T-helper 1 cell treated with Interleukin-12 subunit alpha and Interleukin-12 subunit beta and Interleukin-4 antibody, amounts not matched to agents 30 ng/mL and 1 ng/mL, for 36 hours (primary cell): ENCODE data around the gene ZC3H7A. TPM values are rescaled to one million over a fixed set of nuclear protein-coding genes. Genes with fewer than 3 reads are reported as not detected.

ENCODE experiments used
- intact Hi-C: fragments of 100-400 bp; cut with micrococcal nuclease; formaldehyde crosslinking; loops from one replicate; pipeline ENCODE4 v1.15.1; 2024
- total RNA-seq: library from RNA; stranded (reverse); gene quantifications from 2 replicates; pipeline ENCODE4 v1.2.3, GENCODE V29; 2022

The ZC3H7A gene
- total RNA-seq, 1 donor from 2014 or later: 89.8 TPM

DNA sequence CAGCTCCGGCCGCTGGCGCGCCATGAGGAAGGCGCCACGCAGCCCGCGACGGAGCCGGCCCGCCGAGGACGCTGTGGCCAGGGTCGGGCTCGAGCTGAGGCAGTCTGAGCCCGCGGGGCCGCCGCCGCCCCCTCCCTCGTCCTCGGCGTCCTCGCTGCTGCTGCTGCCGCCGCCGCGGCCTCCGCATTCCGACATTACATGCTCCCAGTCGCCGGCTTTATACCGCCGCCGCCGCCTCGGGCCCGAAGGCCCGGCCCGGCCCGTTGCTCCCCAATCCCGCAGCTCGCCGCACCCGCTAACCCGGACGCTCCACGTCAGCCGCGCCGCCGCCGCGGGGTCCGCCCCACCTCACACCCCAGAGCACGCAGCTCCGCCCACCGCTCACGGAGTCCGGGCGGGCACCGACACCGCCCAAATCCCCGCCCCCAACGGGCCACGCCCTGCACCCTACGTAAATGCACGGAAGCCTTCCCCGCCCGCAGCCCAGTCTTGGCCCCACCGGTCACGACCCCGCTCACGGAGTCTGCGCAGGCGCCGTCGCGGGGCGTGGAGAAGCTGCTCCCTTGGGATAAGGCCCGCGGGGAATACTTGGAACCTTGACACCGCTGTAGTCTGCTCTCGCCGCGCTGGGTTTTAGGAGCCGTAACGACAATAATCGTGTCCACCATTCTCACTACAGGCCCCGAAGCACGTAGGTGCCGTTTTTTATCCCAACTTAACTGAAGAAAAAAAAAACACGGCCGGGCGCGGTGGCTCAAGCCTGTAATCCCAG is 54.3 kb downstream of the ZC3H7A start, which contains the start of gene TXNDC11:
Gene TXNDC11, minus strand, starts transcription at position 322 of the 772 bp plus-strand sequence. Its CDS starts 127 bp downstream, at position 195.
- intact Hi-C loops: loop anchor here (1.0 to 10.0 kb wide), 12 partner anchors 41 to 998 kb away; partner anchors contain the start of genes CLEC16A, DEXI, LITAF and RSL1D1

DNA sequence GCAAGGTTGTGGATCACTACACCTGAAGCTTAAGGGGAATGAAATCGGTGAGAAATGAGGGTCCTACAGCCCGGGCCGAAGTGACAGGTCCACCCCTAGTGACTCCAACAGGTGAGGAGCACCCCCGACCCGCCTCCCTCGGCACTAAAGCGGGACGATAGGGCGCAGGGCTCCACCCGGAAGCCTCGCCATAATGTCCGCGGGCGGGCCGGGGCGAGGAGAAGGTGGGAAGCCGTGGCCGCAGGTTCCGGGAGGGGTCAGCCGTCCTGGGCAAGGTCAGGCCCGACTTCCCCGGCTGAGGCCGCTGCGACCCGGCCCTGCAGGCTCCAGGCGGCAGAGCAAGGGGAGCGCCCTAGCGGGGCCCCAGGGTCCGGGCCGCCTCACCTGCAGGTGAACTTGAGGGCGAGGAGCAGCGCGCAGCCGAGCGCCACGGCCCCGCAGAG is 54.9 kb downstream of the ZC3H7A start:
- intact Hi-C loops: loop anchor here (1.0 to 10.0 kb wide), 10 partner anchors 41 to 998 kb away; partner anchors contain the start of genes CLEC16A, DEXI, RSL1D1 and ZC3H7A

DNA sequence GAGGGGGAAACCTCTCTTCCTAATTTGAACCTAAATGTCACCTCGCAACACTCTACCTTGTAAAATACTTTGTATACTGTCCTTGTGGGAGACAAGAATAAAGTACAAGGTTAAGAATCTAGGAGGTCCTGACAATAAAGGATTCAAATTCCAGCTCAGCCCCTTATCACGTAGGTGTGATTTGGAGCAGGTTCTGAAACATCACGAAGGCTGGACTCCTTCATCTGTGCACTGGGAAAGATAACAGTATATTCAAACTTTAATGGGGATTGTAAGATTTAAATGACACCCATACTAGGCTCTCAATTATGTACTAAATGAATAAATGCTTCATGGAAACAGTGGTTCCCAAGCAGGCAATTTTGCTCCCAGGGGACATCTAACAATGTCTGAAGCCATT is 56.5 kb downstream of the ZC3H7A start:
- intact Hi-C loops: loop anchor here (10.0 kb wide), 2 partner anchors 794 to 796 kb away; partner anchors contain the start of genes CLEC16A and DEXI

DNA sequence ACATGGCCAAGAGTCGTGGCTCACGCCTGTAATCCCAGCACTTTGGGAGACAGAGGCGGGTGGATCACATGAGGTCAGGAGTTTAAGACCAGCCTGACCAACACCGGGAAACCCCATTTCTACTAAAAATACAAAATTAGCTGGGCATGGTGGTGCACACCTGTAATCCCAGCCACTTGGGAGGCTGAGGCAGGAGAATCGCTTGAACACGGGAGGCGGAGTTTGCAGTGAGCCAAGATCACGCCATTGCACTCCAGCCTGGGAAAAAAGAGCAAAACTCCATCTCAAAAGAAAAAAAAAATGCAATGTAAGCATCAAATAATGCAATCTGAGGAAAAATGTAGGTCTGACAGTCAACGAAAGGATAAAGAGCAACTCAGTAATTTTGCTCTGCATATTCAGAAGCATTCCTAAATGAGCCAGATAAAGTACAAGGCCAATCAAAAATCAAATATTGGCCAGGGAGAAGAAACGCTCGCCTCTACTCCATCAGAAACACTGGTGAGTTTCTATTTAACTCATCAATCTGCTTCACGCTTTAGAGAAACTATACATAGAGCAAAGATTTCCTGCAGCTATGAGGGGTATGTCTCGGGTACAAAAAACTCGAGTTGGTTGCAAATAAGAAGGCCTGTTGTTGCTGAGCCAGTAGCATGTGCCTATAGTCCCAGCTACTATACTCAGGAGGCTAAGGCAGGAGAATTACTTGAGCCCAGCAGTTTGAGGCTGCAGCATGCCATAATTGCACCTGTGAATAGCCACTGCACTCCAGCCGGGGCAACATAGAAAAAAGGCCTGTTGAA is 58.1 kb downstream of the ZC3H7A start:
- intact Hi-C loops: no loop called here

DNA sequence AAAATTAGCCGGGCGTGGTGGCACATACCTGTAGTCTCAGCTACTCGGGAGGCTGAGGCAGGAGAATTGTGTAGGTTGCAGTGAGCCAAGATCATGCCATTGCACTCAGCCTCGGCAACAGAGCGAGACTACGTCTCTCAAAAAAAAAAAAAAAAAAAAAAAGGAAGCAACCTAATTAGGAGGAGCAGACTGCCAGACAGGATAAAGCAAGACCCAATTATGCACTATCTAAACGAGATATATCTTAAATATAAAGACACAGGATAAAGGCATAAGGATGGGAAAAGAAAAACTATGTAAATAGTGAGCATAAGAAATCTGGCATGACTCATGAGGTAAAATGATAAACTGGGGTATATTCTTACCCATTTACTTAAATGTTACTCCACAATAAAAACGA is 59.3 kb downstream of the ZC3H7A start:
- intact Hi-C loops: no loop called here

DNA sequence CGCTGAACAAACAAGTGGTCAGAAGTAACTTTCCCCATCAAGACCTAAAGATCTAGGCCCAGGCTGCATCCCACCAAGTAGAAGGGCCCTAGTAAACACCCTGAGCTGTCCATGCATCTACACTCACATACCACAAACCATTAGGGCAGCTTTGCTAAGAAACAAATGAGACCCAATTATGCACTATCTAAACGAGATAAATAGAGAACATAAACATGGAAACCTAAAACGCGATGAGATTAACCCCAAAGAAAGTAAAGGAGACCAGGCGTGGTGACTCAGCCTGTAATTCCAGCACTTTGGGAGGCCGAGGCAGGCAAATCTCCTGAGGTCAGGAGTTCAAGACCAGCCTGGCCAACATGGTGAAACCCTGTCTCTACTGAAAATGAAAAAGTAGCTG is 60.2 kb downstream of the ZC3H7A start:
- intact Hi-C loops: no loop called here

DNA sequence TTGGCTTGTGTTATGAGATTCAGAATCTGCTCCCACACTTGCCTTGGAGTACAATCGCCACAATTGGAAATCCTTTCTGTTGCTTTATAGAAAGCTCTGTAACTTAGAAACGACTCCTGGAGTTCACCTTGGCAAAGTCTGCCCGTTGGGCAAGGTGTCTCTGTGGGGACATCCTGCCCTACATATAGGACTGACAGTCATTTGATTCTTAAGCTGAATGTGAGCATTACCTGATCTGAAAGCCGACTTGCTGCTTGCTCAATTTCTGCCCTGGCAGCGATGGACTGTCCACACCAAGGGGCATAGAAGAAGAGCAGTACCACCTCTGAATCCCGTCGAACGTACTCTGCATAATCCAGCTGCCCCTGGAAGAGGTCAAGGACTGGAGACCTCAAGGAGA is 61.3 kb downstream of the ZC3H7A start:
- intact Hi-C loops: no loop called here

DNA sequence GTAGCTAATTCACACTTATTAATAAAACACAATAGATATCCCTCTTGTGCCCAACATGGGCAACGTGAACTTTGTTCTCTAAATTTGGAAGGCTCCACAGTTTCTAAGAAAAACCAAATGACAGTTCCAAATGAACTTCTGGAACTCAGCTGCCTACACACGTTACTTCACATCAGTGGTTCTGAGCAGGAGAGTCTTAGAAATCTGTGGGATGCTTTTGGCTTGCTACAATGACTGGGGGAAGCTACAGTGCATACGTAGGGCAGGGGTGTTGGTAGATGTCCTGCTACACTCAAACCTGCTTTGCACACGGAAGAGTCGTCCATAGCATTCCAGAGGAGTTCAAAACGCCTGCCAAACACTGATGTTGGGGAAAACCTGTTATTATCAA is 62.4 kb downstream of the ZC3H7A start:
- intact Hi-C loops: no loop called here

DNA sequence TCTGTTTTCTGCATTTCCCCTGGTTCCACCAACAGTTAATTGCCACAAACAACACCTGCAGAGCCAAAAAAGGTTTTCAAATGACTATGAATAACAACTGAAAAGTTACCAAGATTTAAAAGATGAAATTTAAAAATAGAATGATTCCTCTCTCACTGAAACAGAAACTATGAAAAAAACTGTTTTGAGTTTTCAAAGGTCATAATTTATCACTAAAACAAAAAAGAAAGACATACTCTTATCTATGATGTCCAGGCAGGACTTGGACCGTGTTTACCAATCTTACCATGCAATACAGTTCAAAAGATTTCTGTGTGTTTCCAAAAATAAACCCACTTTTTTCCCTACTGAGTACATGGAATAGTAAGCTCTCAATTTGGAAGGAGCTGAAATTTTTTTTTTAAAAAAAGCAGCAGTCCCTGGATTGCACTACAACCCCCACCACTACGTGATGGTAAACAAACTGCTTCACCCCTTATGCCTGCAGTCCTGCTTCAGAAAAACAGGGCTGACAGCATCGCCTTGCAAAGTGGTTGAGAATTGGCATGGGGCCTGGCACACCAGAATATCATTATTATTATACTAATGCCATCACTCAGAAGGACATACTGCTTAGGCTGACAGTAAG is 62.9 kb downstream of the ZC3H7A start:
- intact Hi-C loops: no loop called here

DNA sequence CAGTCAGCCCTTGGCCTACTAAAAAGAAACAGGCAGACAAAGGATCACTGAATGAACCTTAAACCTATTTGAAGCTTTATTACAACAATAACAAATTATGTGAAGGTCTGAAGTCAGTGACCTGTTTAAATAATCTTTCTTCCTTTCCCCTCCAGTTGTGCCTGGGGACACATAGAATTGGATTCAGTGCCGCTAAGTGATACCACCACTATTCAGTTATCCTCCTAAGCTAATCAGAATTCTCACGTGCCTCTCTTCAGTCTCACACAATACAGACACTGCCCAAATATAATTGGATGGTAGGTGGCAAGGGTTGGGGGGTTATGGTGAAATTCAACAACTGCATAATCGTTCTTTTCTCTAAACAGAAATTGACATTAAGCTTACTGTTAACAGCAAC is 65.8 kb downstream of the ZC3H7A start:
- intact Hi-C loops: no loop called here

DNA sequence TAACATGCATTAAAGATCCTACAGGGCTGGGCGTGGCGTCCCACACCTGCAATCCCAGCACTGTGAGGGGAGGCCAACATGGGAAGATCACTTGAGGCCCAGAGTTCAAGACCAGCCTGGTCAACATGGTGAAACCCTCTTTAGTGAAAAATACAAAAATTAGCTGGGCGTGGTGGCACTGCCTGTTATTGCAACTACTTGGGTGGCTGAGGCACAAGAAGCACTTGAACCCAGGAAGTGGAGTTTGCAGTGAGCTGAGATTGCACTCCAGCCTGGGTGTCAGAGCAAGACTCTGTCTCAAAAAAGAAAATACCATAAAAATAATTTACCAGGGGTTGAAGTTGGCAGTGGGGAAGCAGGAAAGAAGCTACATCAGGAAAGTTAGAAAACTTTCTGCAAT is 67.3 kb downstream of the ZC3H7A start:
- intact Hi-C loops: no loop called here

DNA sequence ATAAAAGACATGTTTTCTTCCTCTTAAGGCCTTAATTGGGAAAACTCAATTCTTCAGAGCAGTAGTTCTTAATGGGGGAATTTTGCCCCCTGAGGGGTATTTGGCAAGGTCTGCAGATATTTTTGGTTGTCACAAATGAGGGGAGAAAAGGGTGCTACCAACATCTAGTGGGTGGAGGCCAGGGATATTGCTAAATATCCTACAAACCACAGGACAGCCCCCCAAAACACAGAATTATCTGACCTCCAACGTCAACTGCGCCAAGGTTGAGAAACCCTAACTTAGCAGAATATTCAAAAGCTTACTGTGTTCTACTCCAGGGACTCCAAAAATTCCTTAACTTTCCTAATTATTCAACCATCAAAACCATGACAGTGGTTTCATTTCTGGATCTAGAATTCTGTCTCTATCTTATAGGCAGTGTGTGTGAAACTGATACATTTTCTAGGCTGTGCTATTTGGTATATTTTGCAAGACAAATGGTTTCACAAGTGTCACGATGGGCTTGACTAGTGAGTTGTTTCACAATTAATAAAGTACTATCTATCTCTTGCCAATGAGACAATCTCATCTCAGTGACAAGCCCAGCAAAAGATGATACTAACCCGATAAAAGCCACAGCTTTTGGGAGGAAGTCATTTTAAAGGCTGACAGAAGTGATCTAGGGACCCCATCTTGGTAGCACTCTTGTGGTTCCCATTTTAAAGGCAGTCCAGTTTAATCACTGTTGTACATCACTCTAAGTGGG is 69.1 kb downstream of the ZC3H7A start:
- intact Hi-C loops: no loop called here

DNA sequence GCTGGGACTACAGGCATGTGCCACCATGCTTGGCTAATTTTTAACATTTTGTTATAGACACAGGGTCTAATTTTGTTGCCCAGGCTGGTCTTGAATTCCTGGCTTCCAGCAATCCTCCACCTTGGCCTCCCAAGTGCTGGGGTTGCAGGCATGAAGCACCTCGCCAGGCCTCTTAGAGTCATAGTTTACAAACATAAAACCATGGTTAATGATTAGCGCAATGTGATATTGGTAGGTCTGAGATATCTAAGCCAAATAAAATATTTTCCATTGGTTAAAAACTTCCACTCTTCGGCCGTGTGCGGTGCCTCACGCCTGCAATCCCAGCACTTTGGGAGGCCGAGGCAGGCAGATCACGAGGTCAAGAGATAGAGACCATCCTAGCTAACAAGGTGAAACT is 71.0 kb downstream of the ZC3H7A start:
- intact Hi-C loops: no loop called here

DNA sequence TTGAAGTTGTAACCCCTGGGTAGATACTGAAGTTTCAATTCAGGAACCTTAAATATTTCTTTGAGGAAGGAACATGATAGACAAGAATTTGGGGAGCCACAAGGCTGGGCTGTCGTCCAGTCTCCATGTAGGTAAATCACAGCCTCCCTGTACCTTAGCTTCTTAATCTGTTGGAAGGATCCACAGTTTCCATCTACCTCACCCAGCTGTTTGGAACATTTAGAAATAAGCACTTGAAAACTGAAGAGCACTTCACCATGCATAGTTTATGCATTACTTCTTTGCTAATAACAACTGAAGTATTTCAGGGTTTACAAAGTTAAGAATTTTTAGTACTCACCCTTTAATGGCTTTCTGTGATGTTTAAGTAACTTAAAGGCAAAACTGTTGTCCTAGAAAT is 71.6 kb downstream of the ZC3H7A start:
- intact Hi-C loops: no loop called here

DNA sequence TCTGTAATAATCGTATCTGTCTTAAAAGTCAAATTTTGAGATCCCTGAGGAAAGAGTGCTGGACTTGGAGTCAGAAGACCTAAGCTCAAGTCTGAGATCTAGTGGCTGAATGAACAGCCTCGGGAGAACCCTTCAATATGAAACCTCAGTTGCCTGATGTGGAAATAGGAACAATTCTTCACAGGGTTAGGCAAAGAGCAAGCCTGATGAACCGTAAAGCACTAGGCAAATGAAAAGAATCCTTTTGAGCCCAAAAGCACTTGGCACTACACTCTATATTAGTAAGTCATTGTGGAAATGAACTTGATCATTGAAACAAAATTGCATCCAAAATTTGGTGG is 74.6 kb downstream of the ZC3H7A start:
- intact Hi-C loops: no loop called here

DNA sequence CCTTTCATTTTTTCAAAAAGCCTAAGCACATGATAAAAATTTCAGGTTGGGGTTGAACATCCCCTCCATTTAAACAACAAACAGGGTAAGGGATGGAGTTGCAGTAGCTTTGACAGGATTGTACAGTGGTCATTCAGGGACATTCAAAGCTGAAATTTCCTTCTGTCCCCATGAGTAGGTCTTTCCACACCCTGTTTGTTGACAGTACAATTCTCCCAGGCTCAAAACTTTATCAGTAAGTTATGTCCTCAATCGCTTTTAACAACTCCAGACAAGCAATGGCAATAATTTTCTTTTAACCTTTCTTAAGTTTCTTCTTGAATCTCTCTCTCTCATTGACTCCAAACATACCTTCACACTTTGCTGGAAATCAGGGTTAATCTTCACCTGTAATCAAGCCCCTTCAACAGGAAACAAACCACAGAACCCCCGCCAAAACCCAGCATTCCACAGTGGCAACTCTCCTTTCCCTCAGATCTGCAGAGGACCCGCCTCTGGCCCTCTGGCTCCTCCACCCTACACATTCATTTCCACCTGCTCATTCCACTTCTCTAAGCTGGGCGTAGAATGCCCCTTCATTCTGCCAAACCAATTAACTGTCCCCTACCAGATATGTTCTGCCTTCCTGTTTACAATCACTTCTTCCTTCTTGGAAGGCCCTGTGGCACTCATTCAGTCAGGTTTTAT is 75.1 kb downstream of the ZC3H7A start:
- intact Hi-C loops: no loop called here

DNA sequence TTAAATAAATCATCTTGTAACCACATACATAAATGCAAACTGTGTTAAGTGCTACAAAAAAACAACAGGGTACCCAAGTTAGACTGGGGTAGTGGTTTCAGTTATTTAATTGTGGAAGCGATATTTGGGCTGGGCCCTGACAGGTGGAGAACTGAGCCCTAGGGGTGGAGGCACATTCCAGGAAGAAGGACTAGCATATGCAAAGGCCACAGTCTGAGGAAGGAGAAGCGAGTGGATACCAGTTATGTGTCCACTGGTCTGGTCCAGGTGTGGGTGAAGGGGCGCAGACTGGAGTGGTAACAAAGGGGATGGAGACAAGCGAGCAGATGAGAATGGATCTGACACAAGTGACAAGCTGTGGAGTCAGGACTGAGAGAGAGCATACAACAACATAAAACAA is 77.3 kb downstream of the ZC3H7A start:
- intact Hi-C loops: no loop called here

DNA sequence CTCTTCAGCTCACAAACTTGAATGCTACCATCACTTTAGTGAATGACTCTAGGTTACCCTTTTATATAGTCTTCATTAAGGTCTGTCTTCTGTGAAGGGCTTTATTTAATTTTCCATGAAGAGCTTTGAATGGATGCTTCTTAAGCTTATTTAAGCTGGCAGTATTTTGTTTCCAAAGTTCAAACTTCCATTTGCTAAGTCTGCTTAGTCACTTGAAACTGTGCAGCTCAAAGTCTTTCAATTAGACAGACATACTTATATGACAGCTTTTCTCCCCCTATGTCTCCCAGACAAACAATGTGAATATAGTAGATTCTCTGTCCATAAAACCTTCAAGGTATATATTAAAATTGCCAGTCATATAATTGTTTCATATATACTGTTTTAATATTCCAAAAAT is 77.9 kb downstream of the ZC3H7A start:
- intact Hi-C loops: no loop called here

DNA sequence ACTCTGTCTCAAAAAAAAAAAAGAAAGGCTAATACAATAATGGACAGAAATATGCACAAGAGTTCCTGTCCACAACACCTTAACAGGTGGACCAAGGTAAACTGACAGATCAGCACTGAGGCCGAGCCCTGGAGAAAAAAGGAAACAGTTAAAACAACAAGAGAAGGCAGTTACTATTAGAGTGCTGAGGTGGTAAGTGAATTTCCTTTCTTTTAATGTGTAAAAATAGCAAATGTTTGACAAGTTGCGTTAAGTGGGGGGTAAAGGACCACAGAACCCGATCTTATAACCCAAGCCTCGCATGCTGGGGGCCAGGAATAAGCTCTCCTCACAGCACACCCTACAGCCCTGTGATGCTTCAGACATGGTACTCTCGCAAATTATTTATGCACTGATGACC is 79.2 kb downstream of the ZC3H7A start:
- intact Hi-C loops: no loop called here

DNA sequence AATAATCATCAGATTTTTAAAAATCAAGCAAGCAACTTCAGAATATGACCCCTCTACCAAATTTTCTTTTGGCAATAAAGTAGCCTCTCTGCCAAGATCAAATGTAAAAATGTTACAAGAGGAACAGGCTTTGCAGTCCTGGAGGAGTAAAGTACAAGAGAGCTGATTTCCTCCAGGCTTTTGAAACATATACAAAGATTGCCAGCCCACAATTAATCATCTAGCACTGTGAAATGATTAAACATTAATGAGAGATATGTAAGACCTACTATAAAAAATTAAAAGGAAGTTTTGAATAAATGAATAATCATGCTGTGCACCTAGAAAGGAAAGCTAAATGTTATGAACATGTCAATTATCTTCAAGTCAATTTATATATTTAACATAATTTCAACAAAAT is 80.7 kb downstream of the ZC3H7A start:
- intact Hi-C loops: no loop called here
